GM23248 (cell line): ENCODE measurements around the gene NAT8.
"Not testable (repeated sequence)": the region's sequence is repeated elsewhere in the genome, so short reads cannot be mapped to it uniquely, and the experiment has no call there.

ENCODE experiments used
- EZH2 ChIP-seq: fragments of 200-600 bp; sonication (generic); IDR thresholded peaks from 2 replicates; pipeline ENCODE4 v1.6.1; 2018; ENCODE audit warnings: antibody characterized with exemption, mild to moderate bottlenecking; ENCODE audit not compliant: insufficient read depth, poor library complexity, severe bottlenecking
- EZH2phosphoT487 ChIP-seq: fragments of 200-600 bp; sonication (generic); IDR thresholded peaks from 2 replicates; pipeline ENCODE4 v1.6.1; 2018; ENCODE audit warnings: antibody characterized with exemption, moderate library complexity, mild to moderate bottlenecking, low read depth; ENCODE audit not compliant: insufficient read depth

DNA sequence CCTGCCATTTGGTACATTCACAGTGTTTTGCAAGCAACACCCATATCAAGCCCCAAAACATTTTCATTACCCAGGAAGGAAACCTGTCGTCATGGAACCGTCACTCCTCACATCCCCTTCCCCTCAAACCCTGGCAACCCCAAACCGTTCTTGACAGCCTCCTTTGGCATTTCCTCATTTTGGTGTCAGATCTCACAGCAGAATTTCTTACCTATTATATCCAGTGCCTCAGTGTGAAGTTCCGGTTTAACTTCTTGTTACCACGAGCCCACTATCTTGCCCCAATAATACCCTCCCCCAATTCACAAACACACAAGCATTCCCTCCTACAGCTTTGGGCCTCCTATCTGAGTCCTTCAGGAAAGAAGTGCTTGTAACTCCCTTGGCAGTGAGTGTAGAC, 16.0 kb downstream of the NAT8 start:
- not testable (repeated sequence) for TF ChIP-seq EZH2, EZH2phosphoT487
